KOPT-K1 (cell line): ENCODE results near the gene TKFC.

ENCODE experiments used
- H3K27ac ChIP-seq: fragments of 200-600 bp; sonication (generic); 2 replicates; pipeline ENCODE4 v1.5.1; 2016; ENCODE audit warnings: antibody characterized with exemption, mild to moderate bottlenecking, low read depth, low read length; ENCODE audit not compliant: poor library complexity, severe bottlenecking
- H3K36me3 ChIP-seq: fragments of 200-600 bp; sonication (generic); 2 replicates; pipeline ENCODE4 v1.5.1; 2017; ENCODE audit warnings: antibody characterized with exemption, mild to moderate bottlenecking, low read length, moderate library complexity; ENCODE audit not compliant: insufficient read depth
- H3K9me3 ChIP-seq: fragments of 200-600 bp; sonication (generic); 2 replicates; pipeline ENCODE4 v1.5.1; 2017; ENCODE audit warnings: antibody characterized with exemption, low read length, mild to moderate bottlenecking; ENCODE audit not compliant: insufficient read depth, poor library complexity, severe bottlenecking

Gene TKFC

GRCh38 chr11:61347916-61348461 lies 15.0 kb downstream of the TKFC start:
- no peaks in the 10 kb centered on the region for H3K9me3 ChIP-seq
- no peak overlapping the region for H3K27ac ChIP-seq
- H3K36me3 ChIP-seq: peaks cover 53% of the 10 kb centered on the region

DNA sequence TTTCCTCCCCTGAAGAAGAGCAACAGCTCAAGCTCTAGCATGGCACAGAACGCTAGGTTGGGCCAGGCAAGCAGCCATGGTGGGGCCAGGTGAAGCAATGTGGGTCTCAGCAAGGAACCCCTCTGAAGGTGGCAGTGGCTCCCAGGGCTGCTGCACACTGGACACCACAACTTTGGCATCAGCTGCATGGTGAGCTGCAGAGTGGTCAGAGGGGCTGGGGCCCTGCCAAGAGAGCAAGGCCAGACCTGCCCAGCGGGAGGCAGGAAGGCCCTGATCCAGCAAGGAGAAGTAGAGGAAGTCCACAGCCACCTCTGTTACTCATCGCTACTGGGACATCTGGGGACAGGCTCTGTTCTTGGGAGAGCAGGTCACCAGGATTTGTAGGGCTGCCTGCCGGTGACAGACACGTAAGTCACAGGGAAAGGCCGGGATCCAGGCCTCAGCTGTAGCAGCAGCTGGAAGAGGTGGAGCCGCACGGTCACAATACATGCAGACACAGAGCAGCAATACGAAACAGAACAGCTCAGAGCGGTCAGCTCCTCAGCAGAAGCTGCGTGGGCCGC lies 16.2 kb downstream of the TKFC start:
- peaks cover 65% of the 10 kb centered on the region for H3K36me3 ChIP-seq
- no peak overlapping the region for H3K27ac ChIP-seq
- no peaks in the 10 kb centered on the region for H3K9me3 ChIP-seq

GRCh38 chr11:61349916-61350315 lies 16.9 kb downstream of the TKFC start:
- H3K9me3 ChIP-seq: no peaks in the 10 kb centered on the region
- peaks cover 65% of the 10 kb centered on the region for H3K36me3 ChIP-seq
- no peak overlapping the region for H3K27ac ChIP-seq

DNA sequence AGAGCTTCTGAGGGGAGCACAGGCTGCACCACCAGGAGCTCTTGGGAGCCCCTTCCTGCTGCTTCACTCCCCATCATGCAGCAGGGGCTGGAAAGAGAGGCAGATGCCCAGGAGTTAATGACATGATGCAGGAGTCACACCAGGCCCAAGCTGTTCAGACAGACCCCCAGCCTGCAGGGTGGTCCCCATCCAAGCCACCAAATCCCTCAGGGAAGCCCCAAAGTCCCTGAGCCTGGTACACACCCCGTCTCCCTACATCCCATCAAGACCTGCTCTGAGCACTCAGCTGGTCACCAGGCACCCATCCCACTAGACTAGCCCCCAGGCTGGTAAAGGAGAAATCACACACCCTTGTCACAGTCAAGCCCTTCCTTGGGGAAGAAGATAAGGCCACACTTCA lies 17.3 kb downstream of the TKFC start:
- Histone ChIP-seq H3K9me3 (no peaks in the 10 kb centered on the region), H3K36me3 (peaks cover 65% of the 10 kb centered on the region), H3K27ac (no peak overlapping the region)

- Histone ChIP-seq H3K27ac (no peak overlapping the region), H3K9me3 (no peaks in the 10 kb centered on the region), H3K36me3 (peaks cover 65% of the 10 kb centered on the region)
Observed at GRCh38 chr11:61350803-61351202, 17.8 kb downstream of the TKFC start.

DNA sequence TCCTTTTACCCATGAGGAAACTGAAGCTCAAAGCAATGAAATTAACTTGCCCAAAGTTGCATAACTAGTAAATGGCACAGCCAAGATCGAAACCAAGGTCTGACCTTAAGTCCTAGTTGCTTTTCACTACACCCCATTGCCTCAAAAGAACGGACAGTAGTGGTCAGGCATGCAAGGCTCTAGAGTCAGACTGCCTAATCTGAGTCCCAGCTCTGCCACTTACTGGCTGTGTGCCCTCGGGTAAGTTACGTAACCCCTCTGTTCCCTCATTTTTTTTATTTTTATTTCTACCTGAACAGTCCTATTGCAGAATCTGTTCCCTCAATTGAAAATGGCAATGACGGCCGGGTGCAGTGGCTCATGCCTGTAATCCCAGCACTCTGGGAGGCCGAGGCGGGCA lies 19.0 kb downstream of the TKFC start:
- no peak overlapping the region for H3K27ac ChIP-seq
- peaks cover 68% of the 10 kb centered on the region for H3K36me3 ChIP-seq
- H3K9me3 ChIP-seq: no peaks in the 10 kb centered on the region

DNA sequence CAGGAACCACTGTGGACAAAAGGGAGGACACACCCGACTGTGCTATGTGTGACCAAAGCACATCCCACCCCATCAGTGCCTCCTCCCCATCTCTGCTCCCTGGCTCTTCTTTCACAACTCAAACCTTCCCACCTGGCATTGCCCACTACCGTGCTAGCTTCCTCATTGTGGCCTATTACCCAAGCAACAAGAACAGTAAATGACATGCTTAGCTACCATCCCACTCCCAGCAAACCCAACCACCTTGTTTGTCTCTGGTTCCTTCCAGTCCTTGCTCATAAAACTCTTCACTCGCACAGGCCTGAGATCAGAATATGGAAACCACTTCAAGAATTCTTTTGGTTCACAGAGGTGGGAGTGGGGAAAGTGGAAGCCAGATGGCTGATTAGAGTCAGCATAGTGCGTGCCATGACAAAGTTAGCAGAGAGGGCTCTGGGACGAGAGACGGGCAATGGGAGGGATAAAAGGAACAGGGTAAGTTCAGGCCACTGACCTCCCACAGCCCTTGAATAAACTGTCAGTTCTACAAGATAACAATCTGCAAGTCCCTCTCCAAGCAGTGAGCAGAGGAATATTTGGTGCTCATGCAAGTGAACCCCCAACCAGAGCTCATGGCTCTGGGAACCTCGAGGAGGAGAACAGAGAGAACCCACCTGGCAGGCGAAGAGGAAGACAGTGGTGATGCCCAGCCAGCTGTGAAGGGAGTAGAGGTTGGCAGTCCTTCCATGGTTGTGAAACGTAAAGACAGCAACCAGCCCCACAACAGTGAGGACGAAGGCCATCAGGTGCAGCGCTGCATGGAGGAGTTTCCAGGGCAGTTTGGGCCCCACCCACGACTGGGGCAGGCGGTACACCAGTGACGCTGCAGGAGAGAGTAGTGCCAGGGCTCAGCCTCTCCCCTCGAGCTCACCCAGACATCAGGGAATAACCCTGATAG lies 20.4 kb downstream of the TKFC start:
- Histone ChIP-seq H3K9me3 (no peaks in the 10 kb centered on the region), H3K27ac (no peak overlapping the region), H3K36me3 (peaks cover 62% of the 10 kb centered on the region)

DNA sequence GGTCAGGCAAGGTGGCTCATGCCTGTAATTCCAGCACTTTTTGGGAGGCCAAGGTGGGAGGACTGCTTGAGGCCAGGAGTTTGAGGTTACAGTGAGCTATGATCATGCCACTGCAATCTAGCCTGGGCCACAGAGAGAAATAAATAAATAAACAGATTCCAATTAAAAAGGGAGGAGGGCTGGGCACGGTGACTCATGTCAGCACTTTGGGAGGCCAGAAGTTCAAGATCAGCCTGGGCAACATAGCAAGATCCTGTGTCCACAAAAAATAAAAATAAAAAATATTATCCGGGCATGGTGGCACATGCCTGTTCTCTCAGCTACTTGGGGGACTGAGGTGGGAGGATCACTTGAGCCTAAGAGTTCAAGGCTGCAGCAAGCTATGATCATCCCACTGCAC lies 21.2 kb downstream of the TKFC start:
- H3K9me3 ChIP-seq: no peaks in the 10 kb centered on the region
- peaks cover 54% of the 10 kb centered on the region for H3K36me3 ChIP-seq
- no peak overlapping the region for H3K27ac ChIP-seq

DNA sequence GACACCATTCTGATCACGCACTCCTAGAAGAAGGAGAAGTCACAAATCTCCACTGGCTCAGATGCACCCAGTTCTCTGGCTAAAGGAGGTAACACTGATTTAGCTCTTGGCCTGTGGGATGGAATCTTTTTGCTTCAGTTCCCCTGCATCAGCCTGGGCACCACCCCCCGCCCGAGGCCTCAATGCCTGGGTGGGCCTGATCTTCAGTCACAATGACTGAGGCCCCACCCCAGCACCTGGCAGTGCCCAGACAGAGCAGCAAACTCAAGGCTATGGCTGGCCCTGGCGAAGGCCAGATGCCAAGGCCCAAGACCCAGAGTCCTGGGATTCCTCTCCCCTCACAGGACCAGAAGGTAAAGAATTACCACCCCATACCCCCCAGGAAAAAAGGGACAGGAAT lies 23.7 kb downstream of the TKFC start:
- Histone ChIP-seq H3K9me3 (no peaks in the 10 kb centered on the region), H3K27ac (no peak overlapping the region)

DNA sequence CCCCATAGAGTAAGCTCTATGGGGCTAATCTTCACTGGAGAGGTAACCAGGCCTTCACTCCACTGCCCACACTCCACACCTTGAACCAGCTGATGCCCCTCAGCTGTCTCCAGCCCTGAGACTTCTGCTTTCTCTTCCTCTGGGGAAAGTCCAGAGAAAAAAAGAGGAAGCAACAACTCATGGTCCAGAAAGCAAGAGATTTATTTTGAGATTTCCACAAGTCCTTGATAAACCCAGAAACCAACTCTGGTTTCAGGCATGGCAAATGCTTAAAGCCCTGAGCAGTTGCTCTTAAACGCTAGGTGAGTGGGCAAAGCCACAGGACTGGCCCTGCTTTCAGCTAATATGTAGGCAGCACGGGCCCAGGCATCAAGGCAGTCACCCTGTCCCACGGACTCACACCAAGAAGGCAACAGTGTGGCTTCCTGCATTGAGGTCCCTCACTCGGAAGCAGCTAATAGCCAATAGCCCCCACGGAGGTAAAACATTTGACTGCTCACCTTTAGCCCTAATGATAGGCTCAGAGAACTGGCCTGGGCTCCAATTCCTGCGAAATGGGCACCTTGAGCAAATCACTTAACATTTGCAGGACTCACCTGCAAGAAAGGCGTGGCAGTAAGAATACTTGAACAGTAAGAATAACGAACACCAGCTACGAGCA lies 24.3 kb downstream of the TKFC start:
- no peaks in the 10 kb centered on the region for H3K9me3 ChIP-seq
- H3K36me3 ChIP-seq: peaks cover 25% of the 10 kb centered on the region
- no peak overlapping the region for H3K27ac ChIP-seq

More for the DNA sequence above, 23.7 kb downstream of the TKFC start:
- H3K36me3 ChIP-seq: peaks cover 31% of the 10 kb centered on the region

DNA sequence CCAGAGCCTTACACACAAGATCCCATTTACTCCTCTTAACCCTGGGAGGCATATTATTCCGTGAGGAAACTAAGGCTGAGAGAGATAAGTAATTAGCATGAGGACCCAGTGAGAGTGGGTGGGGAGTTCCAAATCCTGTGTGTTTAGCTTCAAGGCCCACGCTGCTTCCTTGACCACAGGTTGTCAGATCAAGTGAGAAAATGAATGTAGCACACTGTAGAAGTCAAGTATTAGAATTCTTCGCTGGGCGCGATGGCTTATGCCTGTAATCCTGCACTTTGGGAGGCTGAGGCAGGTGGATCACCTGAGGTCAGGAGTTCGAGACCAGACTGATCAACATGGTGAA lies 24.8 kb downstream of the TKFC start:
- peaks cover 20% of the 10 kb centered on the region for H3K36me3 ChIP-seq
- no peaks in the 10 kb centered on the region for H3K9me3 ChIP-seq
- H3K27ac ChIP-seq: no peak overlapping the region

GRCh38 chr11:61358566-61358965 lies 25.5 kb downstream of the TKFC start:
- Histone ChIP-seq H3K27ac (no peak overlapping the region), H3K36me3 (peaks cover 16% of the 10 kb centered on the region), H3K9me3 (no peaks in the 10 kb centered on the region)

GRCh38 chr11:61359516-61359915 lies 26.5 kb downstream of the TKFC start:
- Histone ChIP-seq H3K27ac (no peak overlapping the region), H3K36me3 (peaks cover 20% of the 10 kb centered on the region), H3K9me3 (no peaks in the 10 kb centered on the region)

DNA sequence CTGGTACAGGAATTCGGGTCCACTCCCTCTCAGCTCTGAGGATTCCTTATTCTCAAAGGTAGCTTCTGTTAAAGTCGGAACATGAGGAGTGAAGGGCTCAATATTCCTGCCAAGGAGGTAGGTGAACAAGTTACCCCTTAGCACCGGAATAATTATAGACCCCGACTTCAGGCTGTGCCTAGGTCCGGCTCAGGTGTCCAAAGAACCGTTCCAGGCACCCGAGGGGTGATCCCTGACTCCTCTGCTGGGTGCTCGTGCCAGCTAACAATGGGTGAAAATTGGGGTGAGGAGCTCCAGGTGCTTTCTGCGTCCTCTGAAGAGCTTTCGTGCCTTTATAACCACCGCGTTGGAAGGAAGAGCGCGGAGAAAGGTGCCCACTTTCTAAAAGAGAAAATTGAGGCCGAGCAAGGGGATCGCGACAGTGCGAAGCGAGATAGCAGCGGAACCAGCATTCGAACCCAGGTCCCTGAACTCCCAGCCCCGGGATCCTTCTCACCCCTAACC lies 28.3 kb downstream of the TKFC start:
- peaks cover 36% of the 10 kb centered on the region for H3K36me3 ChIP-seq
- H3K9me3 ChIP-seq: no peaks in the 10 kb centered on the region
- H3K27ac ChIP-seq: peak overlapping the region; percentile 98
